ENCODE measurements around the gene SOS1.

- TF ChIP-seq CTCF (IDR thresholded peaks at IDR 0.05) (no peak), POLR2A (IDR thresholded peaks at IDR 0.05) (no peak)
These were observed 742 bp upstream of the SOS1 start for GRCh38 chr2:39121523-39122063.

All from uterus (tissue), 2 donors.